GM12892 (cell line): ENCODE data around the gene CTTN. TPM values are rescaled to one million over a fixed set of nuclear protein-coding genes. Genes with fewer than 3 reads are reported as not detected.

Source experiments
- DNase-seq: peaks from one replicate; pipeline ENCODE4 v3.0.0; 2011; ENCODE audit not compliant: insufficient read length
- FAIRE-seq: peaks from 2 replicates; lab custom pipeline; 2011; peaks lifted over from hg19 to GRCh38; lab: Jason Lieb, UNC
- POLR2A ChIP-seq: IDR thresholded peaks from 2 replicates; pipeline ENCODE4 v1.6.1; 2011; ENCODE audit warnings: low read depth, low read length, control low read depth
- POLR2AphosphoS5 ChIP-seq: IDR thresholded peaks from 2 replicates; pipeline ENCODE4 v1.6.1; 2011; ENCODE audit warnings: low read depth, low read length, control low read depth
- TAF1 ChIP-seq: IDR thresholded peaks from 2 replicates; pipeline ENCODE4 v1.6.1; 2011; ENCODE audit warnings: low read depth, mild to moderate bottlenecking, control low read depth, low read length, borderline replicate concordance
- polyA plus RNA-seq: library from polyadenylated mRNA; unstranded; fragments of >200 nt; gene quantifications from one replicate; pipeline ENCODE4 v1.2.1, GENCODE V29; 2012; ENCODE audit warnings: missing spikeins, inconsistent platforms; ENCODE audit not compliant: missing spikeins

Gene CTTN
- 23.7 TPM for polyA plus RNA-seq

- peak; percentile 76 for FAIRE-seq
- DNase-seq, result peak; percentile 78
- no peak; the same call in 1 of the 2 replicates for TF ChIP-seq POLR2A
- TF ChIP-seq TAF1, result no peak
- TF ChIP-seq POLR2AphosphoS5, result no peak
Measured at GRCh38 chr11:70397983-70398833, at the start of gene CTTN. CTTN (plus strand) TSS chr11:70398529; CDS start chr11:70407298, 8,769 bp downstream.

- DNase-seq (no peak), FAIRE-seq (no peak)
- no peak for TF ChIP-seq TAF1
- TF ChIP-seq POLR2AphosphoS5, result no peak
- TF ChIP-seq POLR2A, result no peak
Measured at GRCh38 chr11:70348608-70349007, 49.7 kb upstream of the CTTN start.

GRCh38 chr11:70351646-70352045, 46.7 kb upstream of the CTTN start:
- no peak for FAIRE-seq
- TF ChIP-seq POLR2AphosphoS5 (no peak), POLR2A (no peak), TAF1 (no peak)

GRCh38 chr11:70352100-70352499, 46.2 kb upstream of the CTTN start:
- TF ChIP-seq TAF1 (no peak), POLR2A (no peak), POLR2AphosphoS5 (no peak)
- DNase-seq, result no peak
- FAIRE-seq, result no peak

More at GRCh38 chr11:70351646-70352045, 46.7 kb upstream of the CTTN start:
- no peak for DNase-seq

GRCh38 chr11:70352601-70353000, 45.7 kb upstream of the CTTN start:
- DNase-seq (no peak), FAIRE-seq (no peak)
- no peak for TF ChIP-seq POLR2AphosphoS5
- no peak for TF ChIP-seq TAF1
- no peak for TF ChIP-seq POLR2A

- no peak for TF ChIP-seq POLR2AphosphoS5
- TF ChIP-seq POLR2A, result no peak
- TF ChIP-seq TAF1, result no peak
- no peak for FAIRE-seq
- DNase-seq, result no peak
Measured at GRCh38 chr11:70353329-70353728, 45.0 kb upstream of the CTTN start.

- DNase-seq, result no peak
- TF ChIP-seq POLR2AphosphoS5, result no peak
- TF ChIP-seq TAF1, result no peak
- no peak for TF ChIP-seq POLR2A
- no peak for FAIRE-seq
Measured at GRCh38 chr11:70353900-70354568, 44.3 kb upstream of the CTTN start.

GRCh38 chr11:70354629-70355028, 43.7 kb upstream of the CTTN start:
- TF ChIP-seq POLR2AphosphoS5 (no peak), TAF1 (no peak), POLR2A (no peak)
- no peak for FAIRE-seq
- no peak for DNase-seq

GRCh38 chr11:70358753-70359152, 39.6 kb upstream of the CTTN start:
- FAIRE-seq (no peak), DNase-seq (no peak)
- TF ChIP-seq POLR2A (no peak), POLR2AphosphoS5 (no peak), TAF1 (no peak)

- no peak for DNase-seq
- no peak for FAIRE-seq
- TF ChIP-seq POLR2A (no peak), POLR2AphosphoS5 (no peak)
Measured at GRCh38 chr11:70359451-70360205, 38.7 kb upstream of the CTTN start.

- FAIRE-seq (no peak), DNase-seq (no peak)
- TF ChIP-seq TAF1 (no peak), POLR2A (no peak), POLR2AphosphoS5 (no peak)
Measured at GRCh38 chr11:70360211-70360610, 38.1 kb upstream of the CTTN start.

- TF ChIP-seq POLR2AphosphoS5, result no peak
- no peak for FAIRE-seq
Measured at GRCh38 chr11:70364178-70364577, 34.2 kb upstream of the CTTN start.

More at GRCh38 chr11:70364178-70364577, 34.2 kb upstream of the CTTN start:
- DNase-seq, result no peak
